ENCODE data around the gene PEX3.

Gene PEX3

DNA sequence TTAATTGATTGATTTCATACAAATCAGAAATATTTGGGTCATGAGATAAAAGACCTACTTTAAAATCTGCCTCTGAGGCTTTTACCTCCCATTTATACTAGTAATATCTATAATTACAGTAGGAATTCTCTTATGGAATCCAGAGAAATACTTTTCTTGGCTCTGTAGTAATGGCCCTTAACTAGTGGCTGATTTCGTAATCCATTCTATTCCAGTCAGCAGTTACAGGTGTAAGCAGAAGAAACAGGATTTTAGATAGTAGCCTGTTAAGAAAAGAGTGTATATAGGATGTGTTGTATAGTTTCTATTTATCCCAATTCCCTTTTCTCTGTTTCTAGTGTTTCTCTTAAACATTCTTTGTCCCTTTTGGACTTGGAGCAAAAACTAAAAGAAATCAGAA is 21.2 kb downstream of the PEX3 start:
- no peak for DNase-seq (ENCODE audit: low spot score in 2 of 2)
- Mint-ChIP-seq H3K4me1 (peaks cover 3% of the 10 kb centered on the region), H3K27ac (no peak overlapping the region), H3K36me3 (peaks cover 41% of the 10 kb centered on the region), H3K4me3 (no peak overlapping the region), H3K27me3 (no peaks in the 10 kb centered on the region), H3K9me3 (no peaks in the 10 kb centered on the region)
- ATAC-seq (ENCODE audit: low read depth) = no peak

DNA sequence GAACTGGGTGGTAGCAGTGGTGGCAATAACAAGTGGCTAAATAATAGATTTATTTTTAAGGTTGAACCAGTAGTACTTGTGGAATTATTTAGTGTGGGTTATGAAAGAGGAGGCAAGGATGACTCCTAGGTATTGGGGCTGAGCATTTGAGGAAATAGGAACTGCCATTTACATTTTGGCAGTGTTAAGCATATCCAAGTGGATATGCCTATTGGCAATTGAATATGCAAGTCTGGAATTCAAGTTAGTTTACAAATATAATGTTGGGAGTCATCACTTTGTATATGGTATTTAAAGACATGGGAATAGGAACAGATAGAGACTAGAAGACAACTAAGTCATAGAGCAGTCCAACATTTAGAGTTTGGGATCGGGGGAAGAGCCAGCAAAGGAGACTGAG is 25.9 kb downstream of the PEX3 start:
- H3K27ac Mint-ChIP-seq = no peak overlapping the region
- ATAC-seq (ENCODE audit: low read depth) = no peak

DNA sequence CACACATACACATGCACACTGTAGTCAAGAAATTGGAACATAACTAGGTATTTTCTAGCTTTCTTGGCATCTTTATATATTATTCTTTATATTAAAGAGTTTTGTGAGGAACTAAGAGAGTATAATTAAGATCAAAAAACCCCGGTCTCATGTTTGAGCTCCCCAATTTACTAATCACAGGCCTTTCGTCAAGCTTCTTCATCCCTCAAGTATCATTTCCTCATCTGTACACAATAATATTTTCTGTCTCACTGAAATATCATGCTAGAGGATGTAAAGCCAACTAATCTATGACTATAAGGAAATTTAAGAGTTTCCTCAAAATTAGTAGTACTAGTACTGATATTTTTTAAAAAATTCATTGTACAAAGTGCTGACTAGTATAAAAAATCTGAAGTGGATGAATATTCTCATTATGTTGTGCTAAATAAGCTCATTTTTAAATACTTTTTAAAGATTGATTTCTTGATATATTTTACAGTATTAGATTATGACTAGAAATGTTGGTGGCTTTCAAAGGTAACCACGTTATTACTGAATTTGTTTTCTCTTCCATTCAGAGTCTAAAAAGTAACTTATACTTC is 28.0 kb downstream of the PEX3 start:
- H3K4me3 Mint-ChIP-seq = no peak overlapping the region
- H3K9me3 Mint-ChIP-seq = no peaks in the 10 kb centered on the region
- DNase-seq (ENCODE audit: low spot score in 2 of 2) (no peak), ATAC-seq (ENCODE audit: low read depth) (peak; percentile 62)
- no peak overlapping the region for H3K27ac Mint-ChIP-seq
- no peaks in the 10 kb centered on the region for H3K27me3 Mint-ChIP-seq
- peaks cover 31% of the 10 kb centered on the region for H3K36me3 Mint-ChIP-seq
- H3K4me1 Mint-ChIP-seq = peaks cover 12% of the 10 kb centered on the region

More for the DNA sequence above, 25.9 kb downstream of the PEX3 start:
- Mint-ChIP-seq H3K9me3 (no peaks in the 10 kb centered on the region), H3K27me3 (no peaks in the 10 kb centered on the region), H3K4me3 (no peak overlapping the region), H3K4me1 (peaks cover 12% of the 10 kb centered on the region), H3K36me3 (peaks cover 40% of the 10 kb centered on the region)
- no peak for DNase-seq (ENCODE audit: low spot score in 2 of 2)

DNA sequence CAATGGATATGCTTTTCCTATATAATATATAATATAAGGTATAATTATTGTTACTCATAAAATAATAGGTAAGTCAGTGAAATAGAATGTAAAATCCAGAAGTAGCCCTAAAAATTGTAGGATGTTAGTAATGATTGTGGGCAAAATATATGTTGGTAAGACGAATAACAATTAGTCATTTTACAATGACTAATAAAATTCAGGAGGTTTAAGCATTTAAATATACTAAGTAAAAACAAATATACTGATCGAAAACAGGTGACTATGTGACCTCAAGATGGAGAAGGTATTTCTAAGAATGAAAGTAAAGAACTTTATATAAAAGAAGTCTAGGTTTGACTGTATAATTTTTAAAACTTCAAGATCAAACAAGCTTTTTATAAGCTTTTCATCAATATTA is 32.0 kb downstream of the PEX3 start:
- DNase-seq (ENCODE audit: low spot score in 2 of 2) = no peak
- ATAC-seq (ENCODE audit: low read depth) = no peak
- Mint-ChIP-seq H3K4me3 (no peak overlapping the region), H3K9me3 (no peaks in the 10 kb centered on the region), H3K27ac (no peak overlapping the region), H3K4me1 (peaks cover 5% of the 10 kb centered on the region), H3K27me3 (no peaks in the 10 kb centered on the region), H3K36me3 (peaks cover 13% of the 10 kb centered on the region)

DNA sequence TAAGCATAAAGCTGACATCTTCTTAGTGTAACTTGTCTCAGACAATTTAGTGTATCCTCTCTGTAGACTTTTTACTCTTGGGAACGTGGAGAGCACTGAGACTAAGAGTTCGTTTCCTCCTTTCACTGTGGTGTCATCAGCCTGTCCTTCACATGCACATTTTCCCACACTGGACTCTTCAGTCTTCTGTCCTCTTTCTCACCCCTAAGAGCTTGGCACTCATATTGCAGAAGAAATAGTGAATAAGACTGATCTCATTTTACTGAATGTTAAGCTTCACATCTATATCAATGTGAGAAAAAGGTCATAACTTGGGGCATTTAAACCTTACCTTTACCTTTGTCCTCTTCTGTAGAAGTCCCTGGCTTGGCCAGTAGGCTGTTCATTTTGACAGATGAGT is 35.4 kb downstream of the PEX3 start:
- Mint-ChIP-seq H3K36me3 (peaks cover 8% of the 10 kb centered on the region), H3K27ac (no peak overlapping the region), H3K9me3 (no peaks in the 10 kb centered on the region), H3K4me3 (no peak overlapping the region), H3K27me3 (no peaks in the 10 kb centered on the region), H3K4me1 (no peaks in the 10 kb centered on the region)
- DNase-seq (ENCODE audit: low spot score in 2 of 2) (no peak), ATAC-seq (ENCODE audit: low read depth) (no peak)

DNA sequence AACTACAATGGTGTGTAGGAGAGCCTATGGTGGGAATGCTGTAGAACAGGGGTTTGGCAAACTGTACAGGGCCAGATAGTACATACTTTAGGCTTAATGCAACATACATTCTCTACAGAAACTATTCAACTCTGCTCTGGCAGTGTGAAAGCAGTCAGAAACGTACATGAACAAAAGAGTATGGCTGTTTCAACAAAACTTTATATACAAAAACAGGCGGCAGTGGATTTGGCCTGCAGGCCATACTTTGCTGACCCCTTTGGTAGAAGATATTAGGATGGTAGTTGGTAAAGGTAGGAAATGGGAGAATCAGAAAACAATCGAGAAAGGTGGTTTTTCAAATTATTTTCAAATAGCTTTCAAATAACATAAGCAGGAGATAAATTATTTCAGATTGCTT is 36.1 kb downstream of the PEX3 start:
- no peak for DNase-seq (ENCODE audit: low spot score in 2 of 2)
- Mint-ChIP-seq H3K36me3 (peaks cover 8% of the 10 kb centered on the region), H3K4me3 (no peak overlapping the region), H3K4me1 (no peaks in the 10 kb centered on the region), H3K27me3 (no peaks in the 10 kb centered on the region), H3K27ac (no peak overlapping the region), H3K9me3 (no peaks in the 10 kb centered on the region)
- no peak for ATAC-seq (ENCODE audit: low read depth)

DNA sequence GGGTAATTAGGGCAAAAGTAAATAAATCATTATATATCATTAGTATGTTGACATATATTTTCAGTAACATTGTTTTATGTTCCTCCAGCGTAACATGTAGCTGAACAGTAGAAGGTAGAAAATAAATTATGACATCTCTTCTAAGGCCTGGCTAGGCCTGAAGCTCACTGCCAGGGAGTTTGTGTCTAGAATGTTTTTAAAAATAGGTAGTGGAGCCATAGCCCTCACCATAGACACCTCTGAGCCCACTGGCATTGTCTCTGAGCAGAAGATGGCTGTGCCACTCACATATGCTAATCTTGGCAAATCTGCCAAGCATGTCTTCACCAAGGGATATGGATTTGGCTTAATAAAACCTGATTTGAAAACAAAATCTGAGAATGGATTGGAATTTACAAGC is 39.6 kb downstream of the PEX3 start:
- no peak for ATAC-seq (ENCODE audit: low read depth)
- Mint-ChIP-seq H3K4me3 (no peak overlapping the region), H3K4me1 (peaks cover 2% of the 10 kb centered on the region), H3K9me3 (no peaks in the 10 kb centered on the region), H3K27me3 (no peaks in the 10 kb centered on the region), H3K36me3 (peaks cover 9% of the 10 kb centered on the region), H3K27ac (no peak overlapping the region)
- DNase-seq (ENCODE audit: low spot score in 2 of 2) = no peak

DNA sequence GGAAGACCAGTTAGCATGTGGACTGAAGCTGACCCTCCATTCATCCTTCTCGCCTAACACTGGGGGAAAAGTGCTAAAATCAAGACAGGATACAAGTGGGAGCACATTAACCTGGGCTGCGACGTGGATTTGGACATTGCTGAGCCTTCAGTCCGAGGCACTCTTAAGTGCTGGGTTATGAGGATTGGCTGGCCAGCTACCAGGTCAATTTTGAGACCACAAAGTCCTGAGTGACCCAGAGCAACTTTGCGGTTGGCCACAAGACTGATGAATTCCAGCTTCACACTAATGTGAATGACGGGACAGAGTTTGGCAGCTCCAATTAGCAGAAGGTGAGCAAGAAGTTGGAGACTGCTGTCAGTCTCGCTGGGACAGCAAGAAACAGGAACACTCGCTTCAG is 40.2 kb downstream of the PEX3 start:
- Mint-ChIP-seq H3K36me3 (peaks cover 9% of the 10 kb centered on the region), H3K4me3 (no peak overlapping the region), H3K27me3 (no peaks in the 10 kb centered on the region), H3K9me3 (no peaks in the 10 kb centered on the region), H3K4me1 (peaks cover 2% of the 10 kb centered on the region), H3K27ac (no peak overlapping the region)
- ATAC-seq (ENCODE audit: low read depth) (no peak), DNase-seq (ENCODE audit: low spot score in 2 of 2) (no peak)

DNA sequence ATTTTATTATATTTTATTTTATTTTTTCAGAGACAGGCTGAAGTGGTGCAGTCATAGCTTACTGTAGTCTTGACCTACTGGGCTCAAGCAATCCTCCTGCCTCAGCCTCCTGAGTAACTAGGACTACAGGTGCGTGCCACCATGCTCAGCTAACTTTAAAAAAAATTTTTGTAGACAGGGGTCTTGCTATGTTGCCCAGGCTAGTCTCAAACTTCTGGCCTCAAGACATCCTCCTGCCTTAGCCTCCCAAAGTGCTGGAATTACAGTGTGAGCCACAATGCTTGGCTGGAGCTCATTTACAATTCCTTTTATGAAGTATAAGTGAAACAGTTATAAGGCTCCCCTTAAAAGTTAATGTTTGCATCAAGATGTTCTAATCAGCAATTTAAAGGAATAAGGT is 46.4 kb downstream of the PEX3 start:
- Mint-ChIP-seq H3K4me3 (no peak overlapping the region), H3K36me3 (peaks cover 30% of the 10 kb centered on the region), H3K27ac (no peak overlapping the region), H3K9me3 (no peaks in the 10 kb centered on the region), H3K27me3 (no peaks in the 10 kb centered on the region), H3K4me1 (peaks cover 2% of the 10 kb centered on the region)
- ATAC-seq (ENCODE audit: low read depth) (no peak), DNase-seq (ENCODE audit: low spot score in 2 of 2) (no peak)

DNA sequence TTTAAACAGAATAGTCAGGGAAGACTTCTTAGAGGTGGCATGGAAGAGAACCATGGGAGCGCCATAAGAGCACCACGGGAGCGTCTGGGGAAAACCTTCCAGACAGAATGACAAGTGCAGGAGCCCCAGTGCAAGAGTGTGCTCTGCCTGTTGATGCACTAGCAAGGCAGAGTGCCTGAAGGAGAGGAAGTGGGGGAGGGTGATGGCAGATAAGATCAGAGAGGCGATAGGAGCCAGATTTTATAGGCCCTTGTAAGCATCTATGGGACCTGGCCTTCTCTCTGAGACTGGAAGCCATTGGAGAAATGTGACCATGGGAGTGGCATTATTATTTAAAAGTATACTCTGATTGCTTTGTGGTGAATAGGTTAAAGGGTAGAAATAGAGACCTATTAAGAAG is 47.8 kb downstream of the PEX3 start:
- Mint-ChIP-seq H3K27ac (no peak overlapping the region), H3K4me1 (peaks cover 2% of the 10 kb centered on the region), H3K9me3 (no peaks in the 10 kb centered on the region), H3K27me3 (no peaks in the 10 kb centered on the region), H3K36me3 (peaks cover 32% of the 10 kb centered on the region), H3K4me3 (no peak overlapping the region)
- ATAC-seq (ENCODE audit: low read depth) = no peak
- no peak for DNase-seq (ENCODE audit: low spot score in 2 of 2)

DNA sequence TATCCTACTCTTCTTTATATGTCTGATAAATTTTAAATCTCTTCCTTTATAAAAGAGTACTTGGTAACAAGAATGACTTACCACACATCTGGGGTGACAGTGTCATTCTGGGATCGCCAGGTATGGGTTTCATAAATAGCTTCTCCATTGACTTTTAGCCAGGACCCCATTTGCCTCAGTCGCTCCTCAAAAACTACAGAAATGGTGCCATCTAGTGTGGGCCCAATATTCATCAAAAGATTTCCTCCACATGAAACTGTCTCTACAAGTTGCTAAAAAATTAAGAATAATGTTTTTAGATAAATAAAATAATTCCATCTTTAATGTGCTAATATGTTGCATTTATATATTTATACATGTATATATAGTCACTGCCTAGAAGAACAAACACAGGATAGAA is 51.2 kb downstream of the PEX3 start:
- no peak overlapping the region for H3K27ac Mint-ChIP-seq
- DNase-seq (ENCODE audit: low spot score in 2 of 2) = no peak

DNA sequence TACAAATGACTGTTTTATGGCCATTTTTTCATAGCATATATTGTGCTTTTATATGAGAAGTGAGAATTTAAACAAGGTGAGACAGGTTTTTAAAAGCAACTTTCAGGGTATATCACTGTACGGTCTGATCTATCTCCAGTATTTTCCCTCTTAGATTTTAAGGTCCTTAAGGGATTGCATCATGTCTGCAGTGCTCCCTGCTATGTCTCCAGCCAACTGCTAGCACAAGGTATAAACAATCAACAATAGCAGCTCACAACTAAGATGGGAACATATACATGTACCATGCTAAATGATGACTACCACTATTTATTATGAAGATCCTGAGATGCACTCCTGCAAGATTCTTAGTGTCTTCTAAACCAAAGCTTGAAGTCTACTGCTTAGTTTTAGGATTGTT is 53.8 kb downstream of the PEX3 start:
- no peak overlapping the region for H3K4me3 Mint-ChIP-seq
- no peak for ATAC-seq (ENCODE audit: low read depth)
- H3K27ac Mint-ChIP-seq = no peak overlapping the region
- H3K9me3 Mint-ChIP-seq = no peaks in the 10 kb centered on the region
- H3K27me3 Mint-ChIP-seq = no peaks in the 10 kb centered on the region
- peaks cover 29% of the 10 kb centered on the region for H3K36me3 Mint-ChIP-seq
- H3K4me1 Mint-ChIP-seq = peaks cover 8% of the 10 kb centered on the region
- no peak for DNase-seq (ENCODE audit: low spot score in 2 of 2)

More for the DNA sequence above, 51.2 kb downstream of the PEX3 start:
- ATAC-seq (ENCODE audit: low read depth) = no peak
- H3K27me3 Mint-ChIP-seq = no peaks in the 10 kb centered on the region
- peaks cover 41% of the 10 kb centered on the region for H3K36me3 Mint-ChIP-seq
- H3K4me1 Mint-ChIP-seq = no peaks in the 10 kb centered on the region
- no peaks in the 10 kb centered on the region for H3K9me3 Mint-ChIP-seq
- H3K4me3 Mint-ChIP-seq = no peak overlapping the region

DNA sequence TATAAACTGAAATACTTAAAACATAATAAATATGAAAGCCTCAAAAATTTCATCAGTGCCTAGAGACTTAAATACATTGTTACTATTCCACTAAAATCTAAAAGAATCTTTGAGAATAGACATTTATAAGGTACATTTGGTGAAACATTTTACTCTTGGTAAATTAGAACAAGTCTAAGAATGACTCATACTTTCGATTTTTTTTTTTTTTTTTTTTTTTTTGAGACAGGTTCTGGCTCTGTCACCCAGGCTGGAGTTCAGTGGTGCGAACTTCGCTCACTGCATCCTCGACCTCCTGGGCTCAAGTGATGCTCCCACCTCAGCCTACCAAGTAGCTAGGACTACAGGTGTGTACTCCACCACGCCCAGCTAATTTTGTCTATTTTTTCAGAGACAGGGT is 54.5 kb downstream of the PEX3 start:
- no peak overlapping the region for H3K4me3 Mint-ChIP-seq
- ATAC-seq (ENCODE audit: low read depth) = no peak
- peaks cover 8% of the 10 kb centered on the region for H3K4me1 Mint-ChIP-seq
- peak overlapping the region; percentile 53 for H3K27ac Mint-ChIP-seq
- no peak for DNase-seq (ENCODE audit: low spot score in 2 of 2)
- no peaks in the 10 kb centered on the region for H3K27me3 Mint-ChIP-seq
- no peaks in the 10 kb centered on the region for H3K9me3 Mint-ChIP-seq
- H3K36me3 Mint-ChIP-seq = peaks cover 21% of the 10 kb centered on the region

DNA sequence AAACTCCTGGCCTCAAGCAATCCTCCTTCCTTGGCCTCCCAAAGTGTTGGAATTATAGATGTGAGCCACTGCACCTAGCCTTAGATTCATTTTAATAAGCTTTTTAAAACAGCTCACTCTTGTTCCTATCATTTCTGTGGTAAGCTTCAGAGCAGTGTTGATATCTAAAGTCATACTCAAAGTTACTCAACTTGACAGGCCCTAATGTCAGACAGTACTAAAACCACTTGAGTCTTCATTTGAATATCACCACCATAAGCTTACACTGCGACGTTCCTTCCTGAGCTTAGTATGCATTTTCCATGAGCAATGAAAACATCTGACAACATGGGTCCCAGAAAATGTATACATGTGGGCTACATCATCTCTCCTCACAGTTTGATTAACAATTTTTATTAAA is 54.9 kb downstream of the PEX3 start:
- peak overlapping the region; percentile 53 for H3K27ac Mint-ChIP-seq
- peaks cover 8% of the 10 kb centered on the region for H3K4me1 Mint-ChIP-seq
- H3K27me3 Mint-ChIP-seq = no peaks in the 10 kb centered on the region
- H3K36me3 Mint-ChIP-seq = peaks cover 19% of the 10 kb centered on the region
- ATAC-seq (ENCODE audit: low read depth) = no peak
- no peak overlapping the region for H3K4me3 Mint-ChIP-seq
- no peak for DNase-seq (ENCODE audit: low spot score in 2 of 2)
- H3K9me3 Mint-ChIP-seq = no peaks in the 10 kb centered on the region

DNA sequence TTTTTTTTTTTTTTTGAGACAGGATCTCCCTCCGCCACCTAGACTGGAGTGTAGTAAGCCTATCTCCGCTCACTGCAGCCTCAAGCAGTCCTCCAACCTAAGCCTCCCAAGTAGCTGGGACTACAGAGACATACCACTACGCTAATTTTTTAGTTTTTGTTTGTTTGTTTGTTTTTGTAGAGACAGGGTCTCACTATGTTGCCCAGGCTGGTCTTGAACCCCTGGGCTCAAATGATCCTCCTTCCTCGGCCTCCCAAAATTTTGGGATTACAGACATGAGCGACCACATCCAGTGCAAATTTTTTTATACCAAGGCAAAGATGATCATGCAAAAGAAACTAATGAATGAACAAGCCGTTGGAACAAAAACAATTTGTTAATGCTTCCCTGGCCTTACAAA is 55.6 kb downstream of the PEX3 start:
- no peaks in the 10 kb centered on the region for H3K9me3 Mint-ChIP-seq
- peaks cover 11% of the 10 kb centered on the region for H3K4me1 Mint-ChIP-seq
- H3K4me3 Mint-ChIP-seq = no peak overlapping the region
- no peak for ATAC-seq (ENCODE audit: low read depth)
- no peak for DNase-seq (ENCODE audit: low spot score in 2 of 2)
- no peaks in the 10 kb centered on the region for H3K27me3 Mint-ChIP-seq
- H3K36me3 Mint-ChIP-seq = peaks cover 17% of the 10 kb centered on the region
- H3K27ac Mint-ChIP-seq = no peak overlapping the region

All from memory B cell (primary cell).